Memory B cell (primary cell): ENCODE measurements around the gene KCNK6.
"Not testable (repeated sequence)": the region's sequence is repeated elsewhere in the genome, so short reads cannot be mapped to it uniquely, and the experiment has no call there.

Source experiments
- ATAC-seq: fragments of 150-1000 bp; cut with Tn5 transposase; 2 replicates; pipeline ENCODE4 v1.10.0; 2021; ENCODE audit warnings: low read depth, mild to moderate bottlenecking, moderate library complexity
- DNase-seq, 2 donors: peaks; one replicate each; pipeline ENCODE4 v3.0.0; 2022; ENCODE audit warnings: low spot score in 2 of 2
- H3K27ac Mint-ChIP-seq: one replicate; pipeline ENCODE4 v1.8.0; 2022; ENCODE audit warnings: mild to moderate bottlenecking, moderate library complexity, mixed read lengths
- H3K27me3 Mint-ChIP-seq: one replicate; pipeline ENCODE4 v1.8.0; 2022; ENCODE audit warnings: mixed read lengths
- H3K36me3 Mint-ChIP-seq: one replicate; pipeline ENCODE4 v1.8.0; 2022; ENCODE audit warnings: mild to moderate bottlenecking, mixed read lengths
- H3K4me1 Mint-ChIP-seq: one replicate; pipeline ENCODE4 v1.8.0; 2022; ENCODE audit warnings: mixed read lengths
- H3K4me3 Mint-ChIP-seq: one replicate; pipeline ENCODE4 v1.8.0; 2022; ENCODE audit warnings: mild to moderate bottlenecking, moderate library complexity, mixed read lengths
- H3K9me3 Mint-ChIP-seq: one replicate; pipeline ENCODE4 v1.8.0; 2022; ENCODE audit warnings: mixed read lengths

Gene KCNK6

GRCh38 chr19:38324431-38324830 is 4.8 kb downstream of the KCNK6 start:
- Mint-ChIP-seq H3K27me3 (no peaks in the 10 kb centered on the region), H3K4me3 (no peak overlapping the region), H3K27ac (no peak overlapping the region), H3K36me3 (peaks cover 19% of the 10 kb centered on the region), H3K9me3 (no peaks in the 10 kb centered on the region), H3K4me1 (peaks cover 15% of the 10 kb centered on the region)
- DNase-seq: no peak
- no peak for ATAC-seq

DNA sequence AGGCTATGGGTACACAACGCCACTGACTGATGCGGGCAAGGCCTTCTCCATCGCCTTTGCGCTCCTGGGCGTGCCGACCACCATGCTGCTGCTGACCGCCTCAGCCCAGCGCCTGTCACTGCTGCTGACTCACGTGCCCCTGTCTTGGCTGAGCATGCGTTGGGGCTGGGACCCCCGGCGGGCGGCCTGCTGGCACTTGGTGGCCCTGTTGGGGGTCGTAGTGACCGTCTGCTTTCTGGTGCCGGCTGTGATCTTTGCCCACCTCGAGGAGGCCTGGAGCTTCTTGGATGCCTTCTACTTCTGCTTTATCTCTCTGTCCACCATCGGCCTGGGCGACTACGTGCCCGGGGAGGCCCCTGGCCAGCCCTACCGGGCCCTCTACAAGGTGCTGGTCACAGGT is 6.9 kb downstream of the KCNK6 start:
- Mint-ChIP-seq H3K4me3 (no peak overlapping the region), H3K27me3 (no peaks in the 10 kb centered on the region), H3K36me3 (peaks cover 21% of the 10 kb centered on the region), H3K27ac (no peak overlapping the region), H3K9me3 (no peaks in the 10 kb centered on the region), H3K4me1 (peaks cover 9% of the 10 kb centered on the region)
- no peak for ATAC-seq
- no peak for DNase-seq

GRCh38 chr19:38329651-38330050 is 10.0 kb downstream of the KCNK6 start:
- Mint-ChIP-seq H3K27ac (no peak overlapping the region), H3K4me1 (no peaks in the 10 kb centered on the region), H3K9me3 (no peaks in the 10 kb centered on the region), H3K27me3 (no peaks in the 10 kb centered on the region), H3K4me3 (no peak overlapping the region), H3K36me3 (peaks cover 21% of the 10 kb centered on the region)
- ATAC-seq (no peak), DNase-seq (no peak)

DNA sequence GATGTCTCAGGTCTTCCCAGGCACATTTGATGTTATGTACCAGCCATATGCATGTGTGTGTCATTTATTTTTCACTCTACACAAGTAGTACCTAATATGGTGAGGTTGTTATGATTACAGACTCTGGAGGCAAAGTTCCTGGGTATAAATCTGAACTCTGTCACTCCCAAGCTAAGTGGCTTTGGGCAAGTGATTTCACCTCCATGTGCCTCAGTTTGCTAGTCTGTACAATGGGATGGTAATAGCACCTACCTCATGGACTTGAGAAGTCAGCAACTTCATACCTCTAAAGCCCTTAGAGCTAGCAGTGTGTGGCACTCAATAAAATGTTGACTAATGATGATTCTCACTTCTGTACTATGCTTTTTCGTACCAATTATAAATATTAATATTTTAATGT is 12.1 kb downstream of the KCNK6 start:
- peaks cover 15% of the 10 kb centered on the region for H3K36me3 Mint-ChIP-seq
- no peaks in the 10 kb centered on the region for H3K27me3 Mint-ChIP-seq
- peaks cover 7% of the 10 kb centered on the region for H3K4me1 Mint-ChIP-seq
- H3K9me3 Mint-ChIP-seq: no peaks in the 10 kb centered on the region
- no peak overlapping the region for H3K4me3 Mint-ChIP-seq
- no peak for ATAC-seq
- no peak for DNase-seq
- no peak overlapping the region for H3K27ac Mint-ChIP-seq

GRCh38 chr19:38333245-38333644 is 13.6 kb downstream of the KCNK6 start:
- H3K4me1 Mint-ChIP-seq: peaks cover 12% of the 10 kb centered on the region
- H3K4me3 Mint-ChIP-seq: no peak overlapping the region
- H3K27ac Mint-ChIP-seq: no peak overlapping the region
- H3K27me3 Mint-ChIP-seq: no peaks in the 10 kb centered on the region
- no peaks in the 10 kb centered on the region for H3K9me3 Mint-ChIP-seq
- no peak for DNase-seq
- ATAC-seq: no peak
- peaks cover 6% of the 10 kb centered on the region for H3K36me3 Mint-ChIP-seq

GRCh38 chr19:38335949-38336637 is 16.4 kb downstream of the KCNK6 start:
- H3K36me3 Mint-ChIP-seq: peaks cover 9% of the 10 kb centered on the region
- peak overlapping the region; percentile 95 for H3K27ac Mint-ChIP-seq
- peak; percentile 87 to 93 for DNase-seq
- H3K4me3 Mint-ChIP-seq: peak overlapping the region; percentile 96
- H3K9me3 Mint-ChIP-seq: no peaks in the 10 kb centered on the region
- H3K4me1 Mint-ChIP-seq: peaks cover 16% of the 10 kb centered on the region
- no peaks in the 10 kb centered on the region for H3K27me3 Mint-ChIP-seq
- peak; percentile 62 for ATAC-seq

DNA sequence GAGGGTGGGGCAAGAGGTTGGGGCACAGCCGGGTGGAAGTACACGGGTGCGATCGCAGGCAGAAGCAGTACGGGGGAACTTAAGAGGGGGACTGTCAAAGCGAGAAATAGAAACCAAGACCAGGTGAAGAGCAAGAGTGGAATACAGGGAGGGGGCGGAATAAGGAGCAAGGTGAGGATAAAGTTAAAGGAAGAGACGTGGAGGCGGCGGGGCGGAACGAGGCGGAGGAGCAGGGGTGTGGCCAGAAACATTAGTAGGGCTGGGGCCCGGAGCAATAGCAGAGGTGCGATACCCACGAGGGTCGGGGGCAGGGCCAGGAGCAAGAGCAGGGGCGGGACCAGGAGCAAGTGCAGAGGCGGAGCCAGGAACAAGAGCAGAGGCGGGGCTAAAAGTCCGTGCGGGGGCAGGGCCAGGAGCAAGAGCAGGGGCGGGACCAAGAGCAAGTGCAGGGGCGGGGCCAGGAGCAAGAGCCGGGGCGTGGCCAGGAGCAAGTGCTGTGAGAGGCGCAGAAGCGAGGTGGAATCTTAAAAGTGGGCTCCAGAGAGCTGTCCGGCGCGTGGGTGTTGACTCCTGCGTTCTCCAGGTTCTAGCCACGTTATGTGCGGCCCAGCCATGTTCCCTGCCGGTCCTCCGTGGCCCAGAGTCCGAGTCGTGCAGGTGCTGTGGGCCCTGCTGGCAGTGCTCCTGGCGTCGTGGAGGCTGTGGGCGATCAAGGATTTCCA is 17.2 kb downstream of the KCNK6 start:
- peaks cover 9% of the 10 kb centered on the region for H3K36me3 Mint-ChIP-seq
- peak; percentile 62 for ATAC-seq
- no peaks in the 10 kb centered on the region for H3K9me3 Mint-ChIP-seq
- peak overlapping the region; percentile 95 for H3K27ac Mint-ChIP-seq
- no peaks in the 10 kb centered on the region for H3K27me3 Mint-ChIP-seq
- DNase-seq: peak; percentile 93 to 95
- H3K4me1 Mint-ChIP-seq: peaks cover 18% of the 10 kb centered on the region
- peak overlapping the region; percentile 96 for H3K4me3 Mint-ChIP-seq

- Mint-ChIP-seq H3K27me3 (no peaks in the 10 kb centered on the region), H3K4me3 (peak overlapping the region; percentile 96), H3K27ac (peak overlapping the region; percentile 95), H3K9me3 (no peaks in the 10 kb centered on the region), H3K4me1 (peaks cover 18% of the 10 kb centered on the region), H3K36me3 (peaks cover 9% of the 10 kb centered on the region)
- no peak for DNase-seq
- ATAC-seq: no peak
Observed at GRCh38 chr19:38337360-38337653, 17.7 kb downstream of the KCNK6 start.

DNA sequence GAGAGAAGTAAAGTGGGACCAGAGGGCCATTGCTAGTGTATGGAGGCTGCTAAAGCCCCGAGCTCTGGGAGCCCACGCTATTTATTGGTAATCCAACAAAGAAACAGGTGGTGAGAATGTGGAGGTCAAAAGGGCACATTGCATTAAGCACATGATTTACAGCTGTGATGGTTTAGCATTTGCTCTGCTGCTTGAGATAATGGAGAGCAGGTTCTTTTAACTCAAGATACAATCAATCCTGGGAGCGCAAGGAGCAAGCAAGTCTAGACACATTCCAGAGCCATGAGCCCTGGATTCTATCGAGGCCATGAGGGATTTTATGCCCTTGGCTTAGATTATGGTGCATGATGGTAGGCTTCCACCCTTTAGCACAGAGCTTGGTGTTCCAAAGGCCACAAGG is 19.4 kb downstream of the KCNK6 start:
- DNase-seq, ATAC-seq, H3K27me3 Mint-ChIP-seq, H3K4me3 Mint-ChIP-seq, H3K9me3 Mint-ChIP-seq, H3K27ac Mint-ChIP-seq: not testable (repeated sequence)
- H3K36me3 Mint-ChIP-seq: peaks cover 15% of the 10 kb centered on the region
- H3K4me1 Mint-ChIP-seq: peaks cover 20% of the 10 kb centered on the region

DNA sequence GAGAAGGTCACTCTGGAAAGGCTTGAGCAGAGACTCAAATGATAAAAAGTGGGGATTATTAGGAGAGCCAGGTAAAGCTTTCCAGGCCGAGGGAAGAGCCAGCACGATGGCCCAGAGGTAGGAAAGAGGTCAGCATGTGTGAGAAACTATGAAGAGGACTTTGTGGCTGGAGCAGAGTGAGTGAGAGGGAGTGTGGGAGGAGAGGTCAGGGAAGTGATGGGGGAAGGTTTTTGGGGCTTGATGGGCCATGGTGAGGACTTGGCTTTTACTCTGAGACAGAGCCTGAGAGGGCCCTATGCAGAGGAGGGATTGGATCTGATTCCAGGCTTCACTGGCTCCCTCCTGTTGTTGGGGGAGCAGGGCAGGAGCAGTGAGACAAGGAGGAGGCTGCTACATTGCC is 21.3 kb downstream of the KCNK6 start:
- H3K4me3 Mint-ChIP-seq: no peak overlapping the region
- no peak overlapping the region for H3K27ac Mint-ChIP-seq
- H3K27me3 Mint-ChIP-seq: no peaks in the 10 kb centered on the region
- DNase-seq (no peak), ATAC-seq (no peak)
- peaks cover 17% of the 10 kb centered on the region for H3K36me3 Mint-ChIP-seq
- no peaks in the 10 kb centered on the region for H3K9me3 Mint-ChIP-seq
- peaks cover 20% of the 10 kb centered on the region for H3K4me1 Mint-ChIP-seq

DNA sequence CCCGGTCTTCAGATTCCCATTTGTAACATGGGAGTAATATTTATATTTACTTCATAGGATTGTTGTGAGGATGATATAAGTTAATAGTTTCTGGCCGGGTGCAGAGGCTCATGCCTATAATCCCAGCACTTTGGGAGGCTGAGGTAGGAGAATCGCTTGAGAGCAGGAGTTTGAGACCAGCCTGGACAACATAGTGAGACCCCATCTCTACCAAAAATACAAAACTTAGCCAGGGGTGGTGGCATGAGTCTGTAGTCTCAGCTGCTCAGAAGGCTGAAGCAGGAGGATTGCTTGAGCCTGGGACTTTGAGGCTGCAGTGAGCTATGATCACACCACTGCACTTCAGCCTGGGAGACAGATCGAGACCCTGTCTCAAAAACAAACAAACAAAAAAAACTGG is 27.2 kb downstream of the KCNK6 start:
- H3K36me3 Mint-ChIP-seq: peaks cover 10% of the 10 kb centered on the region
- H3K4me1 Mint-ChIP-seq: peaks cover 2% of the 10 kb centered on the region
- ATAC-seq: no peak
- no peak for DNase-seq
- no peak overlapping the region for H3K4me3 Mint-ChIP-seq
- no peak overlapping the region for H3K27ac Mint-ChIP-seq
- H3K9me3 Mint-ChIP-seq: no peaks in the 10 kb centered on the region
- H3K27me3 Mint-ChIP-seq: no peaks in the 10 kb centered on the region

DNA sequence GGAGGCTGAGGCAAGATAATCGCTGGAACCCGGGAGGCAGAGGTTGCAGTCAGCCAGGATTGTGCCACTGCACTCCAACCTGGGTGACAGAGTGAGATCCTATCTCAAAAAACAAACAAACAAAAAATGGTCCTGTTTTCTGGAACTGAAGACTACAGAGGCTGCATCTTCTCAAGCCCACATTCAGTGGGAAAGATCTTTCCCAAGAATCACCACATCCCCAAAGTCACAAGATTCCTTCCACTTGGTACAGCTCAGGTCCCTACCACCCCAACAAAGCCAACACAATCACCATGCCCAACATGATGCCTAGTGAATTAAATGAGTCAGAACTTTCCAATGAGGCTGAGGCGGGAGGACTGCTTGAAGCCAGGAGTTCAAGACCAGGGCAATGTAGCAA is 31.2 kb downstream of the KCNK6 start:
- DNase-seq (no peak), ATAC-seq (no peak)
- Mint-ChIP-seq H3K9me3 (no peaks in the 10 kb centered on the region), H3K4me3 (no peak overlapping the region), H3K36me3 (peaks cover 4% of the 10 kb centered on the region), H3K4me1 (no peaks in the 10 kb centered on the region), H3K27ac (no peak overlapping the region), H3K27me3 (peaks cover 3% of the 10 kb centered on the region)

DNA sequence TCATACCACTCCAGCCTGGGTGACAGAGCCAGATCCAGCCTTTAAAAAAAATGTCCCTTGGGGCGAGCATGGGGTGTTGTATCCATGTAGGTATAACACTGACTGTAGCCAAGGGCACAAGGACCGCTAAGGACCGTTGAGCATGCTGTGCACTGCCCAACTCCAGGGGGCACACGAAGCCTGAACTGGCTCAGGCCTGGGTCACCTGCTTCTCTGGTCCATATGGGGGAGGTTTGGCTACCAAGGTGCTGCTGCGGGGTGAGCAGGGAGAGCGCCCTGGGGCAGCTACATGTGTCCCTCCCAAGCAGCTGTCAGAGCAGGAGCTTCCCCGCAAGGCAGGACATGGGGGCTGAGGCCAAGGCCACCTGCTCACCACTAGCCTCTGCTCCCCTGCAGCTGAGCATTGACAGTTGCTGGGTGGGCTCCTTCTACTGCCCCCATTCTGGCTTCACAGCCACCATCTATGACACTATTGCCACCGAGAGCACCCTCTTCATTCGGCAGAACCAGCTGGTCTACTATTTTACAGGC is 32.3 kb downstream of the KCNK6 start:
- Mint-ChIP-seq H3K36me3 (peaks cover 2% of the 10 kb centered on the region), H3K27ac (no peak overlapping the region), H3K4me1 (no peaks in the 10 kb centered on the region), H3K4me3 (no peak overlapping the region), H3K9me3 (no peaks in the 10 kb centered on the region), H3K27me3 (peaks cover 9% of the 10 kb centered on the region)
- ATAC-seq: no peak
- DNase-seq: no peak

DNA sequence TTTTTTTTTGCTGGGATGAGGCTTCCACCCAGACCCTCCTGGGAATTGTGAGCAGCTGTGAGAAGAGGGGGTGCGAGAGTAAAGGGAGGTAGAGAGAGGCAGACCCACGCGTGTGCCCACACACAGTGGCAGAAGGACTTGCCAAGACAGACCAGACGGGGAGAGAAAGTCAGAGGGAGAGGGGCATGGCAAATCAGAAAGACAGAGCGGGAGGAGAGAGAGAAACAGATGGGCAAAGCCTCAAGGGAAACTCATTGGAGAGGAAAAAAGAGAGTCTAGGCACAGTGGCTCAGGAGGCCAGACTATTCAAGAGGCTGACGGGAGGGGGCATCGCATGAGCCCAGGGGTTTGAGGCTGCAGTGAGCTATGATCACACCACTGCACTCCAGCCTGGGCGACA is 33.0 kb downstream of the KCNK6 start:
- no peak for DNase-seq
- Mint-ChIP-seq H3K4me3 (no peak overlapping the region), H3K4me1 (no peaks in the 10 kb centered on the region), H3K9me3 (no peaks in the 10 kb centered on the region), H3K36me3 (peaks cover 2% of the 10 kb centered on the region), H3K27ac (no peak overlapping the region), H3K27me3 (peaks cover 9% of the 10 kb centered on the region)
- ATAC-seq: no peak
